Stimulated activated naive CD4-positive, alpha-beta T cell (primary cell): ENCODE data around the gene GPC1.
"Not testable (repeated sequence)": the region's sequence is repeated elsewhere in the genome, so short reads cannot be mapped to it uniquely, and the experiment has no call there.

Experiments
- DNase-seq, 6 experiments: peaks; one replicate each; lab custom pipeline; 2025; lab: John Stamatoyannopoulos, UW

GPC1 gene

GRCh38 chr2:240467149-240467642 lies 31.7 kb downstream of the GPC1 start:
- no peak for DNase-seq

- DNase-seq, result no peak
These were observed 32.3 kb downstream of the GPC1 start for GRCh38 chr2:240467659-240468302.

GRCh38 chr2:240468303-240469238 lies 33.1 kb downstream of the GPC1 start:
- DNase-seq, result no peak

GRCh38 chr2:240469239-240469636 lies 33.8 kb downstream of the GPC1 start:
- DNase-seq, result no peak

- DNase-seq, result no peak
These were observed 34.3 kb downstream of the GPC1 start for GRCh38 chr2:240469740-240470139.

GRCh38 chr2:240472078-240472790 lies 36.8 kb downstream of the GPC1 start:
- no peak for DNase-seq

- no peak for DNase-seq
These were observed 37.7 kb downstream of the GPC1 start for GRCh38 chr2:240473211-240473610.

GRCh38 chr2:240477916-240478315 lies 42.5 kb downstream of the GPC1 start:
- no peak for DNase-seq

GRCh38 chr2:240478346-240479110 lies 43.1 kb downstream of the GPC1 start:
- no peak for DNase-seq

GRCh38 chr2:240479111-240479501 lies 43.6 kb downstream of the GPC1 start:
- DNase-seq, result no peak

- no peak for DNase-seq
These were observed 45.6 kb downstream of the GPC1 start for GRCh38 chr2:240480834-240481623.

- no peak for DNase-seq
These were observed 46.3 kb downstream of the GPC1 start for GRCh38 chr2:240481720-240482119.

GRCh38 chr2:240482141-240482540 lies 46.7 kb downstream of the GPC1 start:
- DNase-seq, result no peak

GRCh38 chr2:240491483-240491882 lies 56.0 kb downstream of the GPC1 start:
- no peak for DNase-seq

GRCh38 chr2:240494194-240494793 lies 58.8 kb downstream of the GPC1 start:
- no peak for DNase-seq

- not testable (repeated sequence) for DNase-seq
These were observed 59.5 kb downstream of the GPC1 start for GRCh38 chr2:240494942-240495341.

GRCh38 chr2:240497082-240497481 lies 61.6 kb downstream of the GPC1 start:
- DNase-seq, result not testable (repeated sequence)

GRCh38 chr2:240498171-240498957 lies 62.9 kb downstream of the GPC1 start:
- DNase-seq, result no peak

- DNase-seq, result no peak
These were observed 63.4 kb downstream of the GPC1 start for GRCh38 chr2:240498958-240499260.
